DMS79 treated with DMSO at 0.1 percent for 48 hours (cell line): ENCODE results near the gene DCAF15.
"Not testable (repeated sequence)": the region's sequence is repeated elsewhere in the genome, so short reads cannot be mapped to it uniquely, and the experiment has no call there.

Experiments
- DNase-seq: peaks from one replicate; lab custom pipeline; 2025; lab: John Stamatoyannopoulos, UW

DCAF15 gene

GRCh38 chr19:13952154-13952930, at the start of gene DCAF15:
Gene DCAF15 (plus strand): TSS chr19:13952509. CDS start chr19:13952513, 4 bp downstream.
- peak; percentile 99 for DNase-seq

GRCh38 chr19:13902993-13903555, 49.2 kb upstream of the DCAF15 start:
- DNase-seq, result no peak

- DNase-seq, result peak; percentile 91
These were observed 46.4 kb upstream of the DCAF15 start, which contains the start of the genes BRME1 and CC2D1A for GRCh38 chr19:13905634-13906520. Gene BRME1 (minus strand): TSS chr19:13906117. CDS start chr19:13904892, 1,225 bp downstream. Gene CC2D1A (plus strand): TSS chr19:13906201. CDS start chr19:13906442, 241 bp downstream.

GRCh38 chr19:13906521-13906904, 45.8 kb upstream of the DCAF15 start:
- DNase-seq, result no peak

- DNase-seq, result no peak
These were observed 45.4 kb upstream of the DCAF15 start for GRCh38 chr19:13906910-13907309.

- no peak for DNase-seq
These were observed 43.6 kb upstream of the DCAF15 start for GRCh38 chr19:13908674-13909073.

GRCh38 chr19:13909430-13909829, 42.9 kb upstream of the DCAF15 start:
- no peak for DNase-seq

GRCh38 chr19:13913352-13913751, 39.0 kb upstream of the DCAF15 start:
- DNase-seq, result no peak

GRCh38 chr19:13914777-13915176, 37.5 kb upstream of the DCAF15 start:
- DNase-seq, result no peak

GRCh38 chr19:13917888-13918406, 34.4 kb upstream of the DCAF15 start:
- DNase-seq, result no peak

- no peak for DNase-seq
These were observed 33.4 kb upstream of the DCAF15 start for GRCh38 chr19:13918726-13919411.

GRCh38 chr19:13920524-13920923, 31.8 kb upstream of the DCAF15 start:
- no peak for DNase-seq

- no peak for DNase-seq
These were observed 31.2 kb upstream of the DCAF15 start for GRCh38 chr19:13920940-13921747.

- not testable (repeated sequence) for DNase-seq
These were observed 30.2 kb upstream of the DCAF15 start for GRCh38 chr19:13922118-13922517.

GRCh38 chr19:13923194-13923987, 28.9 kb upstream of the DCAF15 start:
- no peak for DNase-seq

- no peak for DNase-seq
These were observed 26.3 kb upstream of the DCAF15 start for GRCh38 chr19:13926010-13926409.

- DNase-seq, result no peak
These were observed 25.6 kb upstream of the DCAF15 start for GRCh38 chr19:13926715-13927114.

- DNase-seq, result no peak
These were observed 23.0 kb upstream of the DCAF15 start for GRCh38 chr19:13929340-13929739.

- DNase-seq, result no peak
These were observed 22.4 kb upstream of the DCAF15 start for GRCh38 chr19:13929956-13930355.

GRCh38 chr19:13930402-13930801, 21.9 kb upstream of the DCAF15 start:
- DNase-seq, result no peak
